PC-3 (cell line): ENCODE data around the gene PPM1B. TPM values are rescaled to one million over a fixed set of nuclear protein-coding genes. Genes with fewer than 3 reads are reported as not detected.

ENCODE experiments used
- ATAC-seq: fragments of 200-7000 bp; cut with Tn5 transposase; 2 replicates; pipeline ENCODE4 v1.9.1; 2020; ENCODE audit warnings: mild to moderate bottlenecking, moderate library complexity
- BruUV-seq: library from RNA; stranded (reverse); fragments of 400-500 nt; replicated peaks from 2 replicates; lab custom pipeline; 2021; lab: Mats Ljungman, UMichigan
- CTCF ChIA-PET: fragments of 300-600 bp; sonication (Branson Sonifier 250); formaldehyde crosslinking; loops from one replicate; lab custom pipeline; 2022; ENCODE audit warnings: antibody characterized with exemption; lab: Charles Lee
- POLR2A ChIA-PET: fragments of 300-600 bp; sonication (Branson Sonifier 250); formaldehyde crosslinking; loops from one replicate; lab custom pipeline; 2022; ENCODE audit warnings: antibody characterized with exemption; ENCODE audit not compliant: unreplicated experiment; lab: Charles Lee
- DNase-seq: peaks from one replicate; pipeline ENCODE4 v3.0.0-alpha.2; 2015
- H2AFZ ChIP-seq: fragments of 300-600 bp; sonication (generic); 2 replicates; pipeline ENCODE4 v1.6.0; 2016; ENCODE audit warnings: antibody characterized with exemption, low read length
- H3F3A ChIP-seq: fragments of 300-600 bp; sonication (generic); one replicate; pipeline ENCODE4 v1.6.0; 2017; ENCODE audit warnings: antibody characterized with exemption, low read length, control low read depth, mild to moderate bottlenecking; ENCODE audit not compliant: unreplicated experiment
- H3K27ac ChIP-seq: fragments of 300-600 bp; sonication (generic); 2 replicates; pipeline ENCODE4 v1.5.1; 2016; ENCODE audit warnings: mild to moderate bottlenecking, low read length
- H3K27me3 ChIP-seq: fragments of 300-600 bp; sonication (generic); 2 replicates; pipeline ENCODE4 v1.6.1; 2016; ENCODE audit warnings: low read length, mixed read lengths
- H3K36me3 ChIP-seq: fragments of 300-600 bp; sonication (generic); 2 replicates; pipeline ENCODE4 v1.6.1; 2016; ENCODE audit warnings: low read depth, mixed run types, low read length, mixed read lengths
- H3K4me1 ChIP-seq: fragments of 300-600 bp; sonication (generic); 2 replicates; pipeline ENCODE4 v1.5.1; 2016; ENCODE audit warnings: low read length; ENCODE audit not compliant: insufficient read depth
- H3K4me2 ChIP-seq: fragments of 300-600 bp; sonication (generic); 2 replicates; pipeline ENCODE4 v1.6.0; 2016; ENCODE audit warnings: low read length
- H3K4me3 ChIP-seq: fragments of 300-600 bp; sonication (generic); 2 replicates; pipeline ENCODE4 v1.5.1; 2016; ENCODE audit warnings: mild to moderate bottlenecking, low read length, mixed read lengths
- H3K79me2 ChIP-seq: fragments of 300-600 bp; sonication (generic); 2 replicates; pipeline ENCODE4 v1.6.1; 2017; ENCODE audit warnings: low read length, mixed read lengths
- H3K9ac ChIP-seq: fragments of 300-600 bp; sonication (generic); 2 replicates; pipeline ENCODE4 v1.6.0; 2016; ENCODE audit warnings: mild to moderate bottlenecking, low read length
- H3K9me2 ChIP-seq: fragments of 300-600 bp; sonication (generic); replicated peaks from 2 replicates; pipeline ENCODE4 v1.6.1; 2016; ENCODE audit warnings: mixed run types, low read length, mixed read lengths
- H3K9me3 ChIP-seq: fragments of 300-600 bp; sonication (generic); 2 replicates; pipeline ENCODE4 v1.6.1; 2016; ENCODE audit warnings: low read length, mixed read lengths
- H4K20me1 ChIP-seq: fragments of 300-600 bp; sonication (generic); 2 replicates; pipeline ENCODE4 v1.6.1; 2016; ENCODE audit warnings: low read length, mixed read lengths
- EZH2 ChIP-seq: fragments of 300-600 bp; sonication (generic); IDR thresholded peaks from one replicate; pipeline ENCODE4 v1.6.1; 2017; ENCODE audit warnings: antibody characterized with exemption, mild to moderate bottlenecking, low read length; ENCODE audit not compliant: unreplicated experiment
- EZH2phosphoT487 ChIP-seq: fragments of 300-600 bp; sonication (generic); IDR thresholded peaks from 2 replicates; pipeline ENCODE4 v1.6.1; 2018; ENCODE audit warnings: mild to moderate bottlenecking, antibody characterized with exemption, low read length, borderline replicate concordance
- intact Hi-C: fragments of 100-400 bp; cut with micrococcal nuclease; formaldehyde crosslinking; loops from 2 replicates; pipeline ENCODE4 v1.9.0; 2023
- total RNA-seq: library from RNA; depleted of rRNA; stranded (reverse); fragments of >200 nt; gene quantifications from 2 replicates; pipeline ENCODE4 v1.2.3, GENCODE V29; 2014
- TF ChIP-seq, protein P1 (sequence below): fragments of 300-600 bp; sonication (generic); conservative IDR thresholded peaks from 2 replicates; pipeline ENCODE4 v1.5.1; 2017; ENCODE audit warnings: antibody characterized with exemption, low read depth, mild to moderate bottlenecking, low read length

The PPM1B gene
- total RNA-seq, 1 experiment from 2014 or later = 17.6 TPM

DNA sequence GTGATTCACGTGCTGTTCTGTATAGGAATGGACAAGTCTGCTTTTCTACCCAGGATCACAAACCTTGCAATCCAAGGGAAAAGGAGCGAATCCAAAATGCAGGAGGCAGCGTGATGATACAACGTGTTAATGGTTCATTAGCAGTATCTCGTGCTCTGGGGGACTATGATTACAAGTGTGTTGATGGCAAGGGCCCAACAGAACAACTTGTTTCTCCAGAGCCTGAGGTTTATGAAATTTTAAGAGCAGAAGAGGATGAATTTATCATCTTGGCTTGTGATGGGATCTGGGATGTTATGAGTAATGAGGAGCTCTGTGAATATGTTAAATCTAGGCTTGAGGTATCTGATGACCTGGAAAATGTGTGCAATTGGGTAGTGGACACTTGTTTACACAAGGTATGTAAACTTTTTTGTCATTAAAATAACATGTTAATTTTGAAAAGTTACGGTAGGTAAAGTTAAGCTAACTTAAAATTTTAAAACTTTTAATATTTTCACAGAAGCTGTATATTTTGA lies 33.0 kb downstream of the PPM1B start:
- no peaks in the 10 kb centered on the region for H3K36me3 ChIP-seq
- no peak for ATAC-seq
- H3F3A ChIP-seq = no peaks in the 10 kb centered on the region
- 0 out of 2 replicates have a peak, but pooled peaks cover 3% of the 10 kb centered on the region for H4K20me1 ChIP-seq
- no peak overlapping the region for H3K4me3 ChIP-seq
- intact Hi-C loops = no loop called here
- H3K27ac ChIP-seq = no peak overlapping the region
- H3K9me2 ChIP-seq = no peaks in the 10 kb centered on the region
- H3K9me3 ChIP-seq = no peaks in the 10 kb centered on the region
- H2AFZ ChIP-seq = no peak overlapping the region
- H3K27me3 ChIP-seq = no peaks in the 10 kb centered on the region
- H3K9ac ChIP-seq = no peak overlapping the region
- H3K4me1 ChIP-seq = no peaks in the 10 kb centered on the region
- H3K79me2 ChIP-seq = peaks cover 29% of the 10 kb centered on the region
- POLR2A ChIA-PET = no interaction called here
- no TSS peak for BruUV-seq
- TF ChIP-seq EZH2phosphoT487 = no peak
- no peak for TF ChIP-seq EZH2
- TF ChIP-seq, protein P1, sequence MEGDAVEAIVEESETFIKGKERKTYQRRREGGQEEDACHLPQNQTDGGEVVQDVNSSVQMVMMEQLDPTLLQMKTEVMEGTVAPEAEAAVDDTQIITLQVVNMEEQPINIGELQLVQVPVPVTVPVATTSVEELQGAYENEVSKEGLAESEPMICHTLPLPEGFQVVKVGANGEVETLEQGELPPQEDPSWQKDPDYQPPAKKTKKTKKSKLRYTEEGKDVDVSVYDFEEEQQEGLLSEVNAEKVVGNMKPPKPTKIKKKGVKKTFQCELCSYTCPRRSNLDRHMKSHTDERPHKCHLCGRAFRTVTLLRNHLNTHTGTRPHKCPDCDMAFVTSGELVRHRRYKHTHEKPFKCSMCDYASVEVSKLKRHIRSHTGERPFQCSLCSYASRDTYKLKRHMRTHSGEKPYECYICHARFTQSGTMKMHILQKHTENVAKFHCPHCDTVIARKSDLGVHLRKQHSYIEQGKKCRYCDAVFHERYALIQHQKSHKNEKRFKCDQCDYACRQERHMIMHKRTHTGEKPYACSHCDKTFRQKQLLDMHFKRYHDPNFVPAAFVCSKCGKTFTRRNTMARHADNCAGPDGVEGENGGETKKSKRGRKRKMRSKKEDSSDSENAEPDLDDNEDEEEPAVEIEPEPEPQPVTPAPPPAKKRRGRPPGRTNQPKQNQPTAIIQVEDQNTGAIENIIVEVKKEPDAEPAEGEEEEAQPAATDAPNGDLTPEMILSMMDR = no peak
- CTCF ChIA-PET = interaction anchor here (0.6 kb wide), 1 partner anchor 1792 kb away, joined by 4 read pairs; no protein-coding TSS in a partner anchor
- H3K4me2 ChIP-seq = no peak overlapping the region
- DNase-seq = no peak

DNA sequence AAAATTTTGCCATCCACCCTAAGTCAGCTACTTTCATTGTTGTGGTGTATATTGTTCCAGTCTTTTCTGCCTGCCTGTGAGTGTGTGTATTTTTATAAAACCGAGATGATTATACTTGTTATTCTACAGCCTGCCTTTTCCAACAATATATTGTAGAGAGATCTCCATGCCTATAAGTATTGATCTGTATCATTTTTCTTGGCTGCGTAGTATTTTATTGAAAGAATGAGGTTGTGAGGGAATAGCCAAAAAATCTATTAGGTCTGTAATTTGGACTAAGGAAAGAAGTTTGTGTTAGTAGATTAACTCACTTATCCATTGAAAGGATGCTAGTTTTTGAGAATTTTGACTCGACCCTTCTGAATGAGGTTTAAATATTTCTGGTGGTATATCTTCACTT lies 34.9 kb downstream of the PPM1B start:
- ATAC-seq = no peak
- H3K4me3 ChIP-seq = no peak overlapping the region
- no peak overlapping the region for H2AFZ ChIP-seq
- intact Hi-C loops = no loop called here
- BruUV-seq = no TSS peak
- peaks cover 33% of the 10 kb centered on the region for H3K79me2 ChIP-seq
- ChIA-PET CTCF (no interaction called here), POLR2A (no interaction called here)
- 0 out of 2 replicates have a peak, but pooled peaks cover 3% of the 10 kb centered on the region for H4K20me1 ChIP-seq
- no peak overlapping the region for H3K9ac ChIP-seq
- no peaks in the 10 kb centered on the region for H3K9me2 ChIP-seq
- no peak for TF ChIP-seq EZH2
- no peak for TF ChIP-seq EZH2phosphoT487
- TF ChIP-seq, protein P1 = no peak
- H3K4me2 ChIP-seq = no peak overlapping the region
- no peak for DNase-seq
- H3K27me3 ChIP-seq = no peaks in the 10 kb centered on the region
- H3K9me3 ChIP-seq = no peaks in the 10 kb centered on the region
- no peaks in the 10 kb centered on the region for H3K36me3 ChIP-seq
- no peaks in the 10 kb centered on the region for H3K4me1 ChIP-seq
- H3F3A ChIP-seq = no peaks in the 10 kb centered on the region
- no peak overlapping the region for H3K27ac ChIP-seq

DNA sequence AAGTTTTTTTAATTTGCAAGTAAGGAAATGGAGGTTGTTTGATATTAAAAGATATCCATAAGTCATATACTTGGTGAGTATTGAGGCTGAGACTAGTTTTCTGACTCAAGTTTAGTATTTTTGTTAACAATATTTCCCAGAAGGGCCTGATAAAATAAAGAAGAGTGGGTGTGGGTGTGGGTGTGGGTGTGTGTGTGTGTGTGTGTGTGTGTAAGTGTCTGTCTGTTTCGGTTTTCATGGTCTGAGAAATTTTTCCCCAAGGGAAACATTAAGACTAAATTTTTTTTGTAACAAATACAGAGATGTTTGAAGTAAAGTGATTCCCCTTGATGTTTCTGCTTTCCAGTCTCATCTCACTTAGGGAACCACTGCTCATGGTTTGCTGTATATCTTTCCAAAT lies 36.5 kb downstream of the PPM1B start:
- H3K36me3 ChIP-seq = 0 out of 2 replicates have a peak, but pooled peaks cover 4% of the 10 kb centered on the region
- no peak overlapping the region for H3K4me3 ChIP-seq
- TF ChIP-seq, protein P1 = no peak
- no peak for TF ChIP-seq EZH2
- TF ChIP-seq EZH2phosphoT487 = no peak
- H2AFZ ChIP-seq = no peak overlapping the region
- BruUV-seq = no TSS peak
- H3K27me3 ChIP-seq = no peaks in the 10 kb centered on the region
- CTCF ChIA-PET = no interaction called here
- H3K9me2 ChIP-seq = no peaks in the 10 kb centered on the region
- H3K27ac ChIP-seq = no peak overlapping the region
- H3K9ac ChIP-seq = no peak overlapping the region
- POLR2A ChIA-PET = no interaction called here
- no peak overlapping the region for H3K4me2 ChIP-seq
- no peaks in the 10 kb centered on the region for H3K9me3 ChIP-seq
- DNase-seq (no peak), ATAC-seq (no peak)
- no peaks in the 10 kb centered on the region for H4K20me1 ChIP-seq
- no peaks in the 10 kb centered on the region for H3K4me1 ChIP-seq
- intact Hi-C loops = no loop called here
- peaks cover 33% of the 10 kb centered on the region for H3K79me2 ChIP-seq
- H3F3A ChIP-seq = no peaks in the 10 kb centered on the region
